ENCODE measurements around the gene CTNND2. TPM values are rescaled to one million over a fixed set of nuclear protein-coding genes. Genes with fewer than 3 reads are reported as not detected.

Gene CTNND2
- total RNA-seq, 1 donor from 2014 or later, result 1.1 TPM

DNA sequence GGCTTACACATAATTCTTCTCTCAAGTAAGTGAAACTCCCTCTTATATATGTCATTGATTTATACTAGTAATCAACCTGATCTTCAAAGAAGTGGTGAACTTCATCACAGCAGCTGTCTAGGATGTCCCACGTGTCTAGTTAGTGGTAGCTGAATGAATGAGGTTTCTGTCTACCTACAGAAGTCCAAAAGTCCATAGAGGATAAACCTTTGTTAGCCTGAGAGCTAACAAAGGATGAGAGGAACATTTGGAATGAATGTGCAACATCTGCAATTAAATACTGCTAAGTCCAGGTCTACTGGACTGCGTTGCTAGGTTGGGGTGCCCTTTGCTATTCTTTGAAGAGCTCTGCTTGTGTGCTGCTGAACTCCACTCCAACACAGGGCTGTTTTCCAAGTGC is 929.4 kb downstream of the CTNND2 start:
- no peak for DNase-seq (ENCODE audit: low spot score)
- no peak for ATAC-seq

DNA sequence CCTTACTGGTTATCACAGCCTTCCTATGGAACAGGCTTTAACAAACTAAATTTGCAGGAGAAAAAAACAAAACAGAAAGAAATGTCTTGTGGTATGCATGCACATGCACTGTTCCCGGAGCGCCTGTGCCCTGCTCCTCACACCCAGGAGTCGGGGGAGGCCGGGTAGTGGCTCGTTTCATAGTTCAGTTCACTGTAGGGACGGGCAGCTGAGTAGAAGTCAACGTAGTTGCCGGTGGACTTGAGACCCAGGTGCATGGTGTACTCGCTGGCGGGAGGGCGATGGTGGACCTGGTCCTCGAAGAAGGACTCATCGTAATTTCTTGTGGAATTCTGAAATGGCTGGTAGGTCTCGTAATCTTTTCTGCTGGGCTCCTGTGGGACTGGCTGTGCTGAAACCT is 930.9 kb downstream of the CTNND2 start:
- no peak for ATAC-seq
- no peak for DNase-seq (ENCODE audit: low spot score)

GRCh38 chr5:10969684-10970180 is 934.5 kb downstream of the CTNND2 start:
- no peak for ATAC-seq
- DNase-seq (ENCODE audit: low spot score), result no peak

- DNase-seq (ENCODE audit: low spot score) (no peak), ATAC-seq (no peak)
These were observed 939.4 kb downstream of the CTNND2 start for GRCh38 chr5:10964806-10965205.

- no peak for DNase-seq (ENCODE audit: low spot score)
- ATAC-seq, result no peak
These were observed 945.5 kb downstream of the CTNND2 start for GRCh38 chr5:10958728-10959127.

GRCh38 chr5:10949856-10950630 is 954.2 kb downstream of the CTNND2 start:
- DNase-seq (ENCODE audit: low spot score), result no peak
- no peak for ATAC-seq

GRCh38 chr5:10946050-10946449 is 958.2 kb downstream of the CTNND2 start:
- no peak for ATAC-seq
- DNase-seq (ENCODE audit: low spot score), result no peak

- ATAC-seq, result no peak
These were observed 962.3 kb downstream of the CTNND2 start for GRCh38 chr5:10941900-10942299.

DNA sequence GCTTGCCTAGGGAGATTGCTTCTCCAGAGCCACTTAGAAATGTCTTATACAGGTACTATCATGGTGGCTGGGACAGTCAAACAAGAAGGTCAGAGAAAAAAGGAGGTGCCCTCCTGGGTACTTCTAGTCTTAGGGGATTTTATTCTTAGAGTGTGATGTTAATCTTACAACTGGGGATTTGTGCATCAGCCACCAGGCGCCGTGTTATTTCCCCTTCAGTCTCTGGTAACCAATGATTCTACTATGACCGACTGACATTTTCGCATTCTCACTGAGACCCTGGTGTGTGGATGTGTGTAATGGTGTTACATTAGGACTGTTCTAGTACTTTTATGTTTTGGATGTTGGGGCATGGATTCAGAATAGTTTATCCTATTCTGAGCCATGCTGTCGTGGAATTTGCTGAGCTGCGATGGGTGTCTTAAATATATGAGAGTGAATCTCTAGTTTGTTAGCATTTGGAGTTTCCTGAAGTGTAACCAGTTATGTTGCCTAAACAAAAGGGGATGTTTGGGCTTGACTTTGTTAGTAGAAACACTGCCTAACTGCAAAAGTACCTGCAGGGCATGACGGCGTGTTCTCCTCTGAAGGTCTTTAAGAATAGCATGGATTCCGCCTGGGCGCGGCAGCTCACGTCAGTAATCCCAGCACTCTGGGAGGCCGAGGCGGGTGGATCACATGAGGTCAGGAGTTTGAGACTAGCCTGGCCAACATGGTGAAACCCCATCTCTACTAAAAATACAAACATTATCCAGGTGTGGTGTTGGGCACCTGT is 968.0 kb downstream of the CTNND2 start:
- no peak for DNase-seq (ENCODE audit: low spot score)
- no peak for ATAC-seq

More at GRCh38 chr5:10941900-10942299, 962.3 kb downstream of the CTNND2 start:
- no peak for DNase-seq (ENCODE audit: low spot score)

DNA sequence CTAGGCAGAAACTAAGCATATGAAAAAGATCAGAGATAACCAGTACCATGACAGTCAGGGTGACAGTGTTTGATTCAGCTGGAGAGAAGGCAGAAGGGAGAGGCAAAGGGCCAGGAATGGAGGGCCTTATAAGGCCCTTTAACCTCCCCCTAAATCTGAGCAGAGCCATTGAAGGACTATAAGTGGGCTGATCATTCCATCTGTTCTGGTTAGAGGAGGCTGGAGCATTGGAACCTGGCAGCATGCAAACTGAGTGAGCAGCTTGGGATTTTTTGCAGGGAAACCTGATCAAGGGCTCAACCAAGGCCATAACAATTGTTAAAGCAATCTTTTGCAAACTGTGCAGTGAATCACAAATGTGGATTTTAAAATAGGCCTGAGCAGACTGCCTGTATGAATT is 968.7 kb downstream of the CTNND2 start:
- DNase-seq (ENCODE audit: low spot score), result no peak
- no peak for ATAC-seq

DNA sequence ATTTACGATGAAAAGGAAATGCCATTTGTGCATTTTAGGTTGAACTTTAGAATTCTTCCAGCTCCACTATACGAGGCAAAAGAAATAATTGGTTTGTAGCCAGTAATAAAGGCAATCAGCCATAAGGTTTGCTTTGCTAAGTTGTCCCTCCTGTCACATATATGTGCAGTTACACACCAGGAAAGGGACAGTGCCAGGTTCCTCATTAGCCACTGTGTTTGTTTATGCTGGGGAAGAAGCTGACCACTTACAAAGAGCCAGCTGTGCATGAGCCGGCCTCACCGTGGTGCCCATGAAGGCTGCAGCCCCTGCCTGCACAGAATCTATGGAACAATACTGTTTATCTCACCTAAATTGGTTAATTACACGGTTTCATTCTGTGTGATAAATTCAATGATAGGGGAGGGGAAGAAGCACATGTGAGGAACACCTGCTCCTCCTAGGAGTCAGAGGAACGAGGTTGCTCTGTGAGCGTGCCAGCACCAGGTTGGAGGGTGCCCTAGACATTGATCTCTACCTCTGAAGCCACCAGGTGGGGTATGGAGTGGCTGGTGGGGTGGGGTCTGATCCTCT is 969.4 kb downstream of the CTNND2 start:
- DNase-seq (ENCODE audit: low spot score) (no peak), ATAC-seq (no peak)

DNA sequence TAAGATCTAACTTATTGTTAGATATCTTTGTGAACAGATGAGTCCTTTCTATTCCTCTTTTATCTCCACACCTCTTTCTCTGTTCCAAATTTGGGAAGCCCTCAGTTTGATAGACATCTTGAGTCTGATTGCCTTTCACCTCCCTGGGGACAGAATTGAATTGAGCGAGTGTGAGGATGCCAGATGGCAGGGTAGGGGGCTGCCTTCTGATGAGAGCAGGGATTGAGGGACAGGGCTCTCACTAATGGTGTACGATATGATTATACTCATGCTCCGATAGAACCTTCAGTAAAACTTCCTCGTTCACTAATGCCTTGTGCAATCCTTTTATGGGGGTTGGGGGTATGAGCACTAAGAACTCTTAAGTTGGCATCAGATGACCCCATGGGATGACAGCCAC is 971.1 kb downstream of the CTNND2 start:
- ATAC-seq, result no peak
- DNase-seq (ENCODE audit: low spot score), result no peak

DNA sequence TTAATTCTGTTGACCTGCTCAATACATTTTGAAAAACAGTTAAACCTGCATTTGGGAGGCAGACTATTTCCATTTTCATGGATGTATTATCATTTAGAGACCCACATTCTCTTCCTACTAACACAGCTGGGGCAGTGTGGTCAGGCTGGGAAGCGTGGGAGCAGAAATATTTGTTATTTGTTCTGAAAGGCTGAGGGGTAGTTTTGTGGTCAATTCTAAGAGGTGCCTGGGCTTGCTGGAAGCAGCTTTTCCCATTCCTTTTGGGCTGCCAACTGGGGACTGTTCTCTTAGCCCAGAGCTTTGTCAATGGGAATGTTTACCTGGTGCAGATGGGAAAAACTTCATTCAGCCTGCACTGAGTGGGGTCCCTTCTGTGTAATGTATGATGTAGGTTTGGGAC is 971.8 kb downstream of the CTNND2 start:
- no peak for DNase-seq (ENCODE audit: low spot score)
- ATAC-seq, result no peak

DNA sequence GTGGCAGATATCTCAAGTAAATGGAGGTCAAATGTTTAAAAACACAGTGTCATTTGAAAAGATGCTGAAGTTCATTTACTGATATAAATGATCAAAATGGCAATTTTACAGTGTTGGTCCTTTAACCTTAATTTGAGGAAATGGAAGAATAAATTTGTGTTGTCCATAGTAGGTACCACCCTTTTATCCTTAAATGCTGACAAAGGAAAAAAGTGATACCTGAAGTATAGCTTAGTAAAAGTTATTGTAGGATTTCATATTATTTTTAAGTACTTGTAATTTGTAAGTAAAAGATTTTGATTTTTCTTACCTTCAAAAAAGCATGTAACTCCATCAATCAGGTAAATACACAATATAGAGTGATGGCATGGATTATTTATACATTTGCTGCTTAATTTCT is 976.6 kb downstream of the CTNND2 start:
- DNase-seq (ENCODE audit: low spot score) (no peak), ATAC-seq (no peak)

DNA sequence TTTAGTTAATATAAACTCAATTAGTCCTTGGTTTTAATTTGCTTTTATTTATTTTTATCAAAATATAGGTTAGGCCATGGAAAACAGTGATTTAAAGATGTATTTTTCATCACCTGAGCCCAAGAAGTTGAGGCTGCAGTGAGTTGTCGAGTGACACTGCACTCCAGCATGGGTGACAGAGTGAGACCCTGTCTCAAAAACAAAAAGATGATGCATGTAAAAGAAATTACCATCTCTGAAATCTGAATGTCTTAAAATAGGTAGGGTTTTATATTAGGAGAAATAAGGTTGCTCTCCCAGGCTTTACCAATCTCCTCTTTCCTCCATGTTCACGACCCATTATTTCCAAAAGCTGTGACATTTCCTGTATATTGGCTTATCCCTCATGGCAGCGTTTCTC is 980.9 kb downstream of the CTNND2 start:
- DNase-seq (ENCODE audit: low spot score) (no peak), ATAC-seq (no peak)
